Right ventricle myocardium inferior (tissue), 1 donor: ENCODE measurements around the gene STEAP3. TPM values are rescaled to one million over a fixed set of nuclear protein-coding genes. Genes with fewer than 3 reads are reported as not detected.

Experiments used
- ATAC-seq: fragments of 200-7000 bp; cut with Tn5 transposase; one replicate; pipeline ENCODE4 v1.9.1; 2020; ENCODE audit warnings: mild to moderate bottlenecking, moderate library complexity
- DNase-seq: peaks from one replicate; pipeline ENCODE4 v3.0.0; 2021; ENCODE audit errors: missing footprints
- intact Hi-C: fragments of 100-400 bp; cut with DNase I; formaldehyde crosslinking; loops from one replicate; pipeline ENCODE4 v1.11.0; 2022
- total RNA-seq: library from RNA; stranded (reverse); fragmentation: NEBNext Ultra II Directional; extraction: Animal tissue kit (Norgen Biotek cat#: 25700); gene quantifications from one replicate; pipeline ENCODE4 v1.2.1, GENCODE V29; 2021
- donor health status: DM: no; HTN: yes; CAD: no; lungs with severe emphysema.

Gene STEAP3
- total RNA-seq, 1 donor from 2014 or later = 12.9 TPM

GRCh38 chr2:119196301-119197125 lies 27.1 kb upstream of the STEAP3 start:
- intact Hi-C loops = no loop called here
- ATAC-seq = no peak
- no peak for DNase-seq

- intact Hi-C loops = no loop called here
- DNase-seq (no peak), ATAC-seq (no peak)
These were observed 26.6 kb upstream of the STEAP3 start for GRCh38 chr2:119197126-119197405.

GRCh38 chr2:119197529-119198239 lies 25.9 kb upstream of the STEAP3 start:
- intact Hi-C loops = no loop called here
- ATAC-seq = no peak
- no peak for DNase-seq

DNA sequence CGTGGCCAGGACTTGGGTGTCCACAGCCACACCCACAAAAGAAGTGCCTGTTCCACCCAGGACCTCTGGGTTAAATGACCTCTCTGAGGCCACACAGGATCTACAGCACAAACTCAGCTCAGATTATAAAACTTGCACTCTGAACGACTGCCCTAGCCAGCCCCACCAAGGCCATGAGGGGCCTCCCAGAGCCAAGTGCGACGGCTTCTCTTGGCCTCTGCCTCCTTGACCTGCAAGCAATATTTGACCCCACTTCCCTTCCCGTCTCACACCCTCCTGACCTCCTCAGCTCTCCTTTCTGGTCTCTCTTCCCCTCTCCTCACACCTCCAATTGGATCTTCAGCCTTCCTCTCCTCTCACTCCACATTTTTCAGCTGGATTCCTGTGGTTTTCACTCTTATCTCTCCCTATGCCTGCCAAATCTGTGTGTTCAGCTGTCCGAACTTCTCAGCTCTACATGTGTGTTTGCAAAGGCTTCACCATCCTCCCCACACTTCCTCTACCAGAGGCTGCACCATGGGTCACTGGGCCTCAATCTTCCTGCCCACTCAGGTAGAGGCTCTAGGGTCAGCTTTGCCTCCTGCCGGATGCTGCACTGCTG lies 25.3 kb upstream of the STEAP3 start:
- ATAC-seq (no peak), DNase-seq (no peak)
- intact Hi-C loops = no loop called here

GRCh38 chr2:119201815-119202214 lies 21.8 kb upstream of the STEAP3 start:
- ATAC-seq (no peak), DNase-seq (no peak)
- intact Hi-C loops = no loop called here

GRCh38 chr2:119202610-119203310 lies 20.9 kb upstream of the STEAP3 start:
- intact Hi-C loops = no loop called here

DNA sequence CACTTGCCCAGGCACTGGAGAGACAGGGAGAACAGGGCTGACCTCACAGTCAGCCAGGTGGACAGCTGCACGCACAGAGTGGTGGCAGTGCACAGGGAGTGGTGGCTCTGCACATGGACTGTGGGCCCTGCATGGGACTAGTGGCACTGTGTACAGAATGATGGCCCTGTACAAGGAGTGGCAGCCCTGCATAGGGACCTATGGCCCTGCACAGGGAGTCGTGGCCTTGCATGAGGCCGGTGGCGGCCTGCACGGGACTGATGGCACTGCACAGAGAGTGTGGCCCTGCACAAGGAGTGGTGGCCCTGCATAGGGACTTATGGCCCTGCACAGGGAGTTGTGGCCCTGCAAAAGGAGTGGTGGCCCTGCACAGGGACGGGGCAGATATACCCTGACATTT lies 19.1 kb upstream of the STEAP3 start:
- intact Hi-C loops = no loop called here
- ATAC-seq (no peak), DNase-seq (no peak)

More at GRCh38 chr2:119202610-119203310, 20.9 kb upstream of the STEAP3 start:
- DNase-seq (no peak), ATAC-seq (no peak)

DNA sequence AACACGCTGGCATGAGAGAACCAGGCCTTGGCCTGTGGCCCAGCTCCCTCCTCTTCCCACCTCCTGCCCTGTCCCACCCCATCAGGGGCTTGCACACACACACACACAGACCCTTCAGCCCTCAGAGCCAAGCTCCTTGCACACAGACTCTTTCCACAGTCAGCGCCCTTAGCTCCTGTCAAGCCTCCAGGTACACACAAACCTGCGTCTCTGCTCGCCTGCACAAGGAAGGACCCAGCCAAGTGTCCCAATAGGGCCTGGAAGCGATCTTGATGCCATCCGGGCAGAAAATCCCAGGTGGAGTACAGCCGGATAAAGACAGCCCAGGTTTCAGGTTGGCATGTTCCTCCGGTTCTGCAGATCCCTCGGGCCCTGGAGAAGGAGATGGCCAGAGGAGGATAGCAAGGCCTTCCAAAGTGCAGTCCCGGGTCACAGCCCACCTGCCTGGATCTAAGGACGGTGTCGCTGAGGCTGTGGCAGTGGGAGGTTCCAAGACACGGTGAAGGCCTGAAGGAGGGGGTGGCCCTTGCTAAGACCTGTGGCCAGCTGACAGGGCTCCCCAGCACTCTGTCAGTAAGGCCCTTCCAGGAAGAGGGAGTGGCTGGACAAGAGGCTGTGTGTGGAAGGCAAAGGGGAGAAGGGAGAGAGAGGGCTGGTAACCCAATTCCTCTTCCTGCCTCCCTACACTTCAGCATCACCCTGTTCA lies 18.5 kb upstream of the STEAP3 start:
- DNase-seq (no peak), ATAC-seq (no peak)
- intact Hi-C loops = no loop called here

DNA sequence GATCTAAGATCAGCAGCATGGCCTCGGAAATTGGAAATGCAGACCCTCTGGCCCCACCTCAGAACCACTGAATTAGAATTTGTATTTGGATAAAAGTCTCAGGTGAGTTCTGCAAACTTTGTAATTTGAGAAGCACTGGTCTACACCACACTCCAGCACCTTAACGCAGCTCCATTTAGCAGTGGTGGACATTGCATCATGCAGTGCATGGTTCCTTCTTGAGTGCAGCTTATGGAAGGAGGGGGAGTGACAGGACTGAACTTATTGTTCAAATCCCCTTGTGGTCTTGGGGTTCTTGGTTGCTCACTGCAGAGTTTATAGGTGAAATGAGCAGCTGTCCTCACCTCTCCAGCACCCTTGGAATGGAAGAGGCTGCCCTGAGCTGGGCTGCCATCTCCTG lies 17.4 kb upstream of the STEAP3 start:
- ATAC-seq (no peak), DNase-seq (no peak)
- intact Hi-C loops = no loop called here

- DNase-seq = no peak
- ATAC-seq = no peak
- intact Hi-C loops = no loop called here
These were observed 16.2 kb upstream of the STEAP3 start for GRCh38 chr2:119207447-119207846.

GRCh38 chr2:119208791-119209203 lies 14.8 kb upstream of the STEAP3 start:
- intact Hi-C loops = no loop called here
- ATAC-seq = no peak
- no peak for DNase-seq

- intact Hi-C loops = no loop called here
- ATAC-seq (no peak), DNase-seq (no peak)
These were observed 11.4 kb upstream of the STEAP3 start for GRCh38 chr2:119212139-119212800.

DNA sequence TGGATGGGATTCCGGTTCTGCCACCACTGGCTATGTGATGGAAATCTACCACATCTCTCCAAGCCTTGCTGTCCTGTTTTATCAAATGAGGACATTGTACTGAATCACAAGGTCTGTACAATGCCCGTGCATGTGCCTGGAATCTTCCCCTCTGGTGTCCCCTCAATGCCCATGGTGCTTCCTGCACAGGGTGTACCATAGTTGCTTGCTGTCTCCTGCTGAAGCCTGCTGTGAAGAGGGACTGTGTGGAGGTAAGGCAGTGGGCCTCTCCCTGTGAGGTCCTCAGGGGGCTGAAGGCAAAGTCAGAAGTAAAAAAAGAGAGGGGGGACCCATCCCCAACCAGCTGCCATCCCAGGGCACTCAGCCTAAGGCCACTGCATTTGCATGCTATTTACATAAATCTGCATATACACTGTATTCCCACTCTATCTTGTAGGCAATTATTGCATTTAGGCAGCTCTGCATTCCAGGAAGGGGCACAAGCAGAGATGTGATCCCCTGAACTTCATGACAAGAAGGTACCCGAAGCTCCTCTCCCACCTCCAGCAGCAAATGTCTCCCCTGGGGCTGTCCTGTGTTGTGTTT lies 9.1 kb upstream of the STEAP3 start:
- no peak for DNase-seq
- intact Hi-C loops = loop anchor here (5.0 kb wide), 1 partner anchor 263 kb away; no protein-coding TSS in a partner anchor
- ATAC-seq = no peak

GRCh38 chr2:119216994-119217393 lies 6.6 kb upstream of the STEAP3 start:
- intact Hi-C loops = loop anchor here (5.0 kb wide), 1 partner anchor 260 kb away; no protein-coding TSS in a partner anchor
- no peak for DNase-seq
- no peak for ATAC-seq

DNA sequence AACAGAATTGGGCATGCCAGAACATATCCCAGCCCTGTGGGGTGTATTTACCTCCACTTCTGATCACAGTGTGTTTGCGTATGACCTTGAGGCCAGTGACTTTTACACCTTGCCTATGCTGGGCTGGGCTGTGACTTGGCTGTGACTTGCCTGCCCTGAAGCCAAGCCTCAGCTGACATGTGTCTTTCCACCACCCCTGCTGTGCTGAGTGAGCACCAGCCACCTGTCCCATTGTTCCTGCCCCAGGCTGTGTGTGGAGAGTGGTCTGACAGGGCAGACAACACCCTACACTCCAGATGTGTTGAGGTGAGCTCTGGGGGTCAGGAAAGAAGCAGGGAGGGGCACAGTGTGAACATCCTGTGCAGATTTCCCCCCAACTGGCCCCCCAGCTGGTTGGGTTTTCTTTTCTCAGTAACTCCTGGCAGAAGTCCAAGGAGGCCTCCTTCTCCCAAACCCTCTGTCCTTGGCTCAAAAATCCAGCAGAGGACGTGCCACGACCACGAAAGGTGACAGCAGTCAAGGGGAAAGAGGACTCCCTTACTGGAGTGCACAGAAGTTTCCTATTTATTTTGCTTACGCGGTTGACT lies 5.1 kb upstream of the STEAP3 start:
- ATAC-seq = peak; percentile 40
- no peak for DNase-seq
- intact Hi-C loops = loop anchor here (1.0 to 5.0 kb wide), 2 partner anchors 47 to 259 kb away; no protein-coding TSS in a partner anchor

DNA sequence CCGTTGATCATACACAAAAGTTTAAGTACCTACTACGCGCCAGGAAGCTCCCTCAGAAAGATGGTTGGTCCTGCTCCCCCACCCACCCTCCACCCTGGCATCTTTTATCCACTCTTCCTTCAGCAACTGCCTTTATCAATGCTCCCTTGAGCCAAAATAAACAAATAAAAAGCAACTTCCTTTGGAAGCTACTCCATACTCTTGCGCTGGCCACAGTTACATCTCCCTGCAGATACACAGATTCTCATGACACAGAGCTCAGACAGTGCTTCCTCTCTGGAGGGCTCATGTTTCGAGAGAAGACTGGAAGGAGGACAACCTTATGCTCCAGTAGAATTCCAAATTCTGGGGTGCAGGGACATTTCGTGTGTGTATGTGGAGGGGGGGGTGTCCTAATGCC lies 3.8 kb upstream of the STEAP3 start:
- ATAC-seq = no peak
- no peak for DNase-seq
- intact Hi-C loops = loop anchor here (5.0 kb wide), 3 partner anchors 72 to 257 kb away; no protein-coding TSS in a partner anchor

GRCh38 chr2:119220720-119221301 lies 2.8 kb upstream of the STEAP3 start:
- intact Hi-C loops = loop anchor here (5.0 kb wide), 2 partner anchors 71 to 91 kb away; no protein-coding TSS in a partner anchor
- ATAC-seq = no peak

More at GRCh38 chr2:119220720-119221301, 2.8 kb upstream of the STEAP3 start:
- no peak for DNase-seq
